Adipocyte (in vitro differentiated cells): ENCODE measurements around the gene RABGAP1.

ENCODE experiments used
- DNase-seq: peaks from one replicate; pipeline ENCODE4 v3.0.0-alpha.2; 2015; ENCODE audit warnings: low read depth
- H3K27me3 ChIP-seq: replicated peaks from 2 replicates; pipeline ENCODE4 v1.7.0; 2013; ENCODE audit warnings: mild to moderate bottlenecking, low read length, moderate library complexity; ENCODE audit not compliant: control insufficient read depth, insufficient read depth
- H3K36me3 ChIP-seq: 2 replicates; pipeline ENCODE4 v1.7.0; 2013; ENCODE audit warnings: low read length, mild to moderate bottlenecking, moderate library complexity; ENCODE audit not compliant: control insufficient read depth, insufficient read depth, severe bottlenecking
- H3K4me1 ChIP-seq: 2 replicates; pipeline ENCODE4 v1.7.0; 2013; ENCODE audit warnings: mild to moderate bottlenecking, low read length, moderate library complexity; ENCODE audit not compliant: control insufficient read depth, insufficient read depth
- H3K4me3 ChIP-seq: 2 replicates; pipeline ENCODE4 v1.7.0; 2013; ENCODE audit warnings: mild to moderate bottlenecking, low read length, moderate library complexity
- H3K9ac ChIP-seq: 2 replicates; pipeline ENCODE4 v1.7.0; 2013; ENCODE audit warnings: mild to moderate bottlenecking, low read length, moderate library complexity
- H3K9me3 ChIP-seq: 2 replicates; pipeline ENCODE4 v1.7.0; 2013; ENCODE audit warnings: mild to moderate bottlenecking, low read length, moderate library complexity; ENCODE audit not compliant: control insufficient read depth

Gene RABGAP1

DNA sequence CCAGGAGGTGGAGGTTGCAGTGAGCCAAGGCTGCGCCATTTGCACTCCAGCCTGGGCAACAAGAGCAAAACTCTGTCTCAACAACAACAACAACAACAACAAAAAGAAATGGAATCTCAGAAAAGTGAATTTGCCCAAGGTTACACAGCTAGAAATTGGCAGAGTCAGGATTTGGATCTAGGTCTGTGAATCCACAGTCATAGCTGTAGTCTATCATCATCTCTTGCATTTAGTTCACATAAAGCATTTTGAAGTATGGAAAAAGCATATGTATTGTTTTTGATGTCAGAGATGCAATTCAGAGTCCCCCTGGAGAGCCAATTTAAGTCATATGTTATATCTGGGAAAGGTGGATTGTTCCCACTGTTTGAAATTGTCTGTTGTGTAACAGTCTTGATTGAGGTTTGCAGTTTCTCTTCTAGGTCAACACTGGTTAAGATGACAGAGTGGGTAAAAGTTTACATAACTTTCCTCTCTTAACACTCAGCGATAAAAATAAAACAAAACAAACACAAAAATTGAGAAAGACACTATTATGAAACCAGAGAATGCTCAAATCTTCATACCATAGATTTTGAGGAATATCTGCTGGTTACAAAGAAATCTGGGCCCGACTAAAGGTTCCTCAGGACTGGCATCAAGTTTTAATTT, 71.2 kb downstream of the RABGAP1 start:
- peaks cover 43% of the 10 kb centered on the region for H3K36me3 ChIP-seq
- no peaks in the 10 kb centered on the region for H3K9me3 ChIP-seq
- peak overlapping the region; percentile 60 for H3K9ac ChIP-seq
- peaks cover 30% of the 10 kb centered on the region for H3K4me1 ChIP-seq
- H3K4me3 ChIP-seq, result peak overlapping the region; percentile 51
- H3K27me3 ChIP-seq, result no peaks in the 10 kb centered on the region
- peak; percentile 81 for DNase-seq

DNA sequence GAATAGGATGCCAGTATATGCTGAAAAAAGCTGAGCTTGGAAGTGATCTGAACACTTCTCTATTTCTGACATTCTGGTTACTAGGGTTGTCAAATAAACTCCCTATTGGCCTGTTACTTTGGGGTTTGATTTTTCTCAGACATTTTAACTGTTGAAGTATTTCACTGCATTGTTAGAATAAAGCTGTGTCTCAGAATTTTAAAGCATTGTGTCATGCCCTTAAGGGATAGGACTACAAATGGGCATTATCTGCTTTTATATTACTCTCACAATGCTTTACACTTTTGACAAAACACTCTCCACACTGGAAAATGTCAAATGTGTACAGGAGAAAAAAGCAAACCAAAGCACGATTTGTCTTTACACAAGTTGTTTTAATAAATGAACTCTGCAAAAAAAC, 75.8 kb downstream of the RABGAP1 start:
- H3K36me3 ChIP-seq, result peaks cover 56% of the 10 kb centered on the region
- no peak overlapping the region for H3K9ac ChIP-seq
- H3K4me3 ChIP-seq, result no peak overlapping the region
- DNase-seq, result no peak
- no peaks in the 10 kb centered on the region for H3K9me3 ChIP-seq
- peaks cover 28% of the 10 kb centered on the region for H3K4me1 ChIP-seq
- no peaks in the 10 kb centered on the region for H3K27me3 ChIP-seq

DNA sequence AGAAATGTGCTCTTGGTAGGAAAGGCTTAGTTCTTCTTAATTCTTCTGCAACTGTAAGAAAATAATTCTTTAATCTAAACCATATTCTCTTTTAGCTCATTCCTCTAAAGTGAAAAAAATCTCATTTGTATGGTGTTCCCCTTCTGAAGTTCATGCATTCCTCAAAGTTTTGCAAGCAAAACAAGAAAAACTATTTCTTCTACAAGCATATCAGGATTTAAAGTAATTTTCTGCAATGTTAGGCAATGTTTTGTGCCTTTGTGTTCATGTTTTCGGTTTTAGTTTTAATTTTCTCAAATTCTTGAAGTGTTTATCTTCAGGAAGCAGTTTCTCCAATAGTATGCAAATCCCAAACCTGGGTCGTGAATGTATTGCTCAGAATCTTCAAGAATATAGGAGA, 80.0 kb downstream of the RABGAP1 start:
- H3K9ac ChIP-seq, result peak overlapping the region; percentile 40
- DNase-seq, result peak; percentile 71
- peaks cover 17% of the 10 kb centered on the region for H3K4me1 ChIP-seq
- H3K9me3 ChIP-seq, result no peaks in the 10 kb centered on the region
- H3K27me3 ChIP-seq, result no peaks in the 10 kb centered on the region
- no peak overlapping the region for H3K4me3 ChIP-seq
- peaks cover 61% of the 10 kb centered on the region for H3K36me3 ChIP-seq

DNA sequence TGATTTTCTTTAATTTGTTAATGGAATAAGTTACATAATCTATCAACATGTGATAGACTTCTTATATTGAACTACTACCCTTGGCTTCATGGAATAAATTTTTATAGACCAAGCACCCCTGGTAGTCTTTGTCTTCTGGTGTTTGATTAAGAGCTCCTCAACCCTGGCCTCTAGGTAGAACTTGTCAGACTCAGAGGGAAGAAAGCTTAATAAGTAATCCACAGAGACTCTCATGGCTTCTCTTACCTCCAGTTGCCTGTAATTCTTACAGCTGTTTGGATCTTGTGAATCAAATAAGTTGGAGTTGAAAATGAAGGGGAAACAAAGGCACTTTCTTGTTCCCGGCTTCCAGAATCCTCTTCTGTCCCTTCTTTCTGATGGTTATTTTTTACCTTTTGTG, 85.6 kb downstream of the RABGAP1 start:
- peaks cover 38% of the 10 kb centered on the region for H3K36me3 ChIP-seq
- H3K4me3 ChIP-seq, result no peak overlapping the region
- H3K9me3 ChIP-seq, result no peaks in the 10 kb centered on the region
- peaks cover 3% of the 10 kb centered on the region for H3K4me1 ChIP-seq
- no peak overlapping the region for H3K9ac ChIP-seq
- H3K27me3 ChIP-seq, result no peaks in the 10 kb centered on the region
- no peak for DNase-seq

DNA sequence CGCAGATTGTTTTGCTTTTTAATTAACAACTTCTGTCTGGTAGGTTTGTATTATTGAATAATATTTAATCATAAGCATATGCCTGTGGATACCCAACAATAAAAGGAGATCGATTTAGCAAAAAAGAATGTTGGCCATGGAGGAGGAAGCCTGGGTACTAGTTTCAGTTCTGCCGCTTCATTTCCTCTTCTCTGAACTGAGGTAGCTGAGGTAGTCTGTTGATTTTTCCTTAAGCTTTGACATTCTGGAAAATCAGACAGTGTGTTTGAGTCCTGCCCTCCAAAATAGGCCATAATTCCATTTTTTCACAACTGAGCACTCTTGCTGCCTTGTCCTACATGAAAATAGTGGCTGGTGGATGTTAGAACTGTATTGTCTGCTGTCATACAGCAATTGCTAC, 86.7 kb downstream of the RABGAP1 start:
- Histone ChIP-seq H3K4me1 (peaks cover 9% of the 10 kb centered on the region), H3K36me3 (peaks cover 30% of the 10 kb centered on the region), H3K4me3 (no peak overlapping the region), H3K9ac (no peak overlapping the region), H3K27me3 (no peaks in the 10 kb centered on the region), H3K9me3 (no peaks in the 10 kb centered on the region)
- DNase-seq, result no peak

DNA sequence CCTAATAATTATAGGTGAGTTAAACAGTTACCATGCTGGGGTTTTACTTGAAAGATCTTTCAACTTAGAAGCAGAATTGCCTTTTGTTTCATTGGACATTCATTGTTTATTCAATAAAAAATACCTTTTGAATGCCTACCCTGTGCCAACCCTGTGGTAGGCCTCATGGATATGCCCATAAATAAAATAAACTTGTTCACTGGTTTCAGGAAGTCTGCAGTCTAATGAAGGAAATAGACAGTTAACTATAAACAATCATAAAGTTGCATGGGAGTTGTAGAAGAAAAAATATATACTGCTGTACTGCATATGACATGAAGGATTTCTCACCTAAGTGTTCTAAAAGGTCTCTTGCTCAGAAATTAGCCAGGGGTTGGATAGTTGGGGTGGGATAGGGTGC, 87.3 kb downstream of the RABGAP1 start:
- H3K4me1 ChIP-seq, result peaks cover 9% of the 10 kb centered on the region
- no peaks in the 10 kb centered on the region for H3K27me3 ChIP-seq
- no peaks in the 10 kb centered on the region for H3K9me3 ChIP-seq
- DNase-seq, result no peak
- H3K9ac ChIP-seq, result no peak overlapping the region
- no peak overlapping the region for H3K4me3 ChIP-seq
- H3K36me3 ChIP-seq, result peaks cover 25% of the 10 kb centered on the region

DNA sequence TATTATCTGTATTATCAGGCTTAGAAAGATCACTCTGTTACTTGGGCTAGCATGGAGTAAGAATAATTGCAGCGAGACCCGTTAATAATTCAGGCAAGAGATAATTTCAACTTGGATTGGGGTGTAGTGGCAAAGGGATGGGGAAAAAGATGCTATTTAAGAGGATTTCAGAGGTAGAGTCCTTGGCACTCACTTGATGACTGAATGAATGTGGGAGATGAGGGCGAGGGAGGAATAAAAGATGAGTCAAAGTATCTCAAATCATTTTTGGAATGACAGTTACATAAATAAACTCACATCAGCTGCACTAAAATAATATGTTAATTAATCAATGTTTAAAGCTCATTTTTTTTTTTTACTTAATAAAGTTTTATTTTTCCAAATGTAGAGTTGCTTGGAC, 88.2 kb downstream of the RABGAP1 start:
- H3K9ac ChIP-seq, result no peak overlapping the region
- H3K4me3 ChIP-seq, result no peak overlapping the region
- peaks cover 18% of the 10 kb centered on the region for H3K36me3 ChIP-seq
- no peak for DNase-seq
- peaks cover 9% of the 10 kb centered on the region for H3K4me1 ChIP-seq
- H3K9me3 ChIP-seq, result no peaks in the 10 kb centered on the region
- H3K27me3 ChIP-seq, result no peaks in the 10 kb centered on the region

DNA sequence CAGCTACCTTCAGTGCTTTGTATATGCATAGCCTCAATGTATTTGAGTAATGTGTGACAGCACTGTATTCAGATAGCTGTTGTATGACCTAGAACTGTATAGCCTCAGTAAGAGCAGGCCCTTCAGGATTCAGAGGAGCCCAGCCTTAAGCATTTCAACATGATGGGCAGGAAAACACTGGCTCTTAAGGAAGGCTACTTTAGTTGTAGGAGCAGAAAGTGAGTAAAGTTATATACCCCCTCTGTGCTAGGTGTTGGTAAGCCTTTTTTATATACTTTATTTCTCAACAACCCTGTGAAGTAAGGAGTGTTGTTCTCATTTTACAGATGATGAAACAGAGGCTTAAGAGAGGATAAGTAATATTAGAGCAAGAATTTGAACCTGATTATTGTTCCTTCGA, 91.1 kb downstream of the RABGAP1 start:
- peaks cover 21% of the 10 kb centered on the region for H3K36me3 ChIP-seq
- no peak overlapping the region for H3K9ac ChIP-seq
- DNase-seq, result peak; percentile 62
- H3K9me3 ChIP-seq, result no peaks in the 10 kb centered on the region
- peaks cover 29% of the 10 kb centered on the region for H3K4me1 ChIP-seq
- H3K4me3 ChIP-seq, result no peak overlapping the region
- no peaks in the 10 kb centered on the region for H3K27me3 ChIP-seq

DNA sequence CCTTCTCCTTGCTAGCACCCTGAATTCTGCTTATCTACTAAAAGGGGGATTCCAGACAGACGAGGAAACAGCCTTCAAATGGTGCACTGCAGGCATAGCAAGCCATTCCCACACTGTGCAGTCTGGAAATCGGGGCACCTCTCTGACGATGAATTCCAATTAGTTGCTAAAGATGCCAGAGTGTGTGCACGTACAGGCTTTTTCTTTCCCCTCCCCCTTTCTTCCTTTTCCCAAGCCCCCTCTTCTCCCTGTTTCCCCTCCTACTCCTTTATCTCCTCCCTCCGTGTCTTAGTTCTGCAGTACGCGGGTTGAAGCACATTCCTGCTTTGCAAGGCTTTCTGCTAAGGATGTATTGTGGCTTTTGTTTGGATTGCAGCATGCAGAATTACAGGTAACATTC, 92.5 kb downstream of the RABGAP1 start, which contains the start of gene GPR21:
TSS of gene GPR21 (plus strand) at position 316 of the 400 bp plus-strand sequence. CDS start 900 bp downstream, outside the sequence.
- no peak within 1 kb of the TSS for H3K9ac ChIP-seq
- H3K36me3 ChIP-seq, result peaks cover 16% of the 10 kb centered on the region
- H3K4me1 ChIP-seq, result peaks cover 40% of the 10 kb centered on the region
- no peak within 1 kb of the TSS for H3K4me3 ChIP-seq
- no peaks in the 10 kb centered on the region for H3K27me3 ChIP-seq
- H3K9me3 ChIP-seq, result no peaks in the 10 kb centered on the region
- no peak for DNase-seq

DNA sequence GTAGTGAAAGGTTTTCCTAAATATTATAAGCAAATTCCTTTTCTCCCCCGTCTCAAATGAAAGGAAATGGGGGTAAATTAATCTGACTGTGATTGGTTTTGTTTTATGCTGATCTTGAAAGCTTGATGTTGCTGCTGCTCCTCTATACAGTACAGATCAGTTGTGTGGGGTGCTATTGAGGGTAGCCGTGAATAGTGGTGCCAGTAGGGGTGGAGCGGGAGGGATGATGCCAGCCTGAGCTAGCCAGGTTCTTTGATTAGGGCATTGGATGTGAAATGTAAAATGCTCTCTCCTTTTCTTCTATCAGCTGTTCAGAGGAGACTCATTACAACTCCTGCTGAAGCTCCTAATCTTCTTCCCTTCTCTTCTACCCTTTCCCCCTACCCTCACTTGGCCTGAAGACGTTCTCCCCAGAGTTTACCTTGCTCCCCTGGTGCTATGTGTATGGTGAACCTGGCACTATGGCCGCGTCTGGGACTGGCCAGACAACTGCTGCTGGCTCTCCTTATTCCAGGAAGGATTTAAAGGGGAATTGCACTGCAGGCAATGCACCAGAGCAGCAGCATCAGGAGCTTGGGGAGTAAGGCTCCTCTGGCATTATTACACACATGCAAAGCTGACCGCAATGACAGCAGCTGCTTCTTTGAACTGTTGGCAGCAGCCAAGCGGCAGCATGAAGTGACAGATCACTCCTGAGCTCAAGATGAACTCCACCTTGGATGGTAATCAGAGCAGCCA, 93.2 kb downstream of the RABGAP1 start:
- no peaks in the 10 kb centered on the region for H3K9me3 ChIP-seq
- H3K4me3 ChIP-seq, result no peak overlapping the region
- no peaks in the 10 kb centered on the region for H3K27me3 ChIP-seq
- H3K4me1 ChIP-seq, result peaks cover 43% of the 10 kb centered on the region
- H3K36me3 ChIP-seq, result peaks cover 16% of the 10 kb centered on the region
- H3K9ac ChIP-seq, result no peak overlapping the region
- DNase-seq, result no peak

DNA sequence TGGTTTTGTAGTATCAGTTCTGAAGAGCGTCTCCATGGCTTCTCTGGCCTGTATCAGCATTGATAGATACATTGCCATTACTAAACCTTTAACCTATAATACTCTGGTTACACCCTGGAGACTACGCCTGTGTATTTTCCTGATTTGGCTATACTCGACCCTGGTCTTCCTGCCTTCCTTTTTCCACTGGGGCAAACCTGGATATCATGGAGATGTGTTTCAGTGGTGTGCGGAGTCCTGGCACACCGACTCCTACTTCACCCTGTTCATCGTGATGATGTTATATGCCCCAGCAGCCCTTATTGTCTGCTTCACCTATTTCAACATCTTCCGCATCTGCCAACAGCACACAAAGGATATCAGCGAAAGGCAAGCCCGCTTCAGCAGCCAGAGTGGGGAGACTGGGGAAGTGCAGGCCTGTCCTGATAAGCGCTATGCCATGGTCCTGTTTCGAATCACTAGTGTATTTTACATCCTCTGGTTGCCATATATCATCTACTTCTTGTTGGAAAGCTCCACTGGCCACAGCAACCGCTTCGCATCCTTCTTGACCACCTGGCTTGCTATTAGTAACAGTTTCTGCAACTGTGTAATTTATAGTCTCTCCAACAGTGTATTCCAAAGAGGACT, 94.2 kb downstream of the RABGAP1 start:
- no peak overlapping the region for H3K9ac ChIP-seq
- H3K36me3 ChIP-seq, result peaks cover 16% of the 10 kb centered on the region
- H3K4me3 ChIP-seq, result no peak overlapping the region
- peaks cover 52% of the 10 kb centered on the region for H3K4me1 ChIP-seq
- no peak for DNase-seq
- no peaks in the 10 kb centered on the region for H3K9me3 ChIP-seq
- H3K27me3 ChIP-seq, result no peaks in the 10 kb centered on the region
